Smooth muscle cell of the brain vasculature (primary cell): ENCODE data around the gene PRDM15.

ENCODE experiments used
- DNase-seq: peaks from one replicate; pipeline ENCODE4 v3.0.0-alpha.2; 2012; ENCODE audit warnings: low read depth, low spot score

PRDM15 gene

DNA sequence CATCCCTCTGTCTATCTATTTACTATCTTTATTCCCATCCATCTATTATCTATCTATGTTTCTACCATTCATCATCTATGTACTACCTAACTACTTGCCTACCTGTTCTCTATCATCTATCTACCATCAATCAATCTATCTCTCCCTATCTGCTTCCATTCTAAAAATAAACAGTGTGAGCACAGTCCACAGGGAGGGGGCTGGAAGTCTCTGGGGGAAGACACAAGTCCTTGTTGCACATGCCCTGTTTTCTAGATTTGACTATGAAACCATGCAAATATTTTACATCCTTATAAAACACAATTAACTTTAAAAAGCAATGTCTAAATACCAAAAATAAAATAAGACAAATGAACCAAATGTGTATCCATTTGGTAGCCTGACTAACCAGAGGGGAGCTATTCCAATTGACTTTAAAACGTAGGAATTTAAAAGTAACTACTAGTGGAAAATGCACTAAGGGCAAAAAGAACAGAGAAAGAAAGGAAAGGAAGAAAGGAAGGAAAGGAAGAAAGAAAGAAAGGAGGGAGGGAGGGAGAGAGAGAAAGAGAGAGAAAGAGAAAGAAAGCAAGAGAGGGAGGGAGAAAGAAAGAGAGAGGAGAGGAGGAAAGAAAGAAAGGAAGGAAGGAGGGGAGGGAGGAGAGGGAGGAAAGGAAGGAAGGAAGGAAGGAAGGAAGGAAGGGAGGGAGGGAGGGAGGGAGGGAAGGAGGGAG lies 98.7 kb downstream of the PRDM15 start:
- DNase-seq, result no peak

DNA sequence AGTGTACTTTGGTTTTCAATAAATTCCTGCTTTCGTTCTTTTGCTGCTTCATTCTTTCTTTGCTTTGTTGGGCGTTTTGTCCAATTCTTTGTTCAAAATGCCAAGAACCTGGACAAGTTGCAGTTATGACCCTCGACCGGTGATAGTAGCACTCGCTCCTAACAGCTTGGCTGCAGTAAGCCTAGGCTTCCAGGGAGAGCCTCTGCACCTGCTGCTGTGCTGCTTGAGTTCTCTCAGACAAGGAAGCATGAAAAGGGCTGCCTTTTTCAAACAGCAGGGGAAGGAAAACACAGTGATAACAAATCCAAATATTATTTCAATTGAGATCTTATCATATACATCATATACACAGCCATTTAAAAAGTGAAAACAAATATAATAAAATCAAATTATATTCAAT lies 99.5 kb downstream of the PRDM15 start:
- DNase-seq, result no peak

DNA sequence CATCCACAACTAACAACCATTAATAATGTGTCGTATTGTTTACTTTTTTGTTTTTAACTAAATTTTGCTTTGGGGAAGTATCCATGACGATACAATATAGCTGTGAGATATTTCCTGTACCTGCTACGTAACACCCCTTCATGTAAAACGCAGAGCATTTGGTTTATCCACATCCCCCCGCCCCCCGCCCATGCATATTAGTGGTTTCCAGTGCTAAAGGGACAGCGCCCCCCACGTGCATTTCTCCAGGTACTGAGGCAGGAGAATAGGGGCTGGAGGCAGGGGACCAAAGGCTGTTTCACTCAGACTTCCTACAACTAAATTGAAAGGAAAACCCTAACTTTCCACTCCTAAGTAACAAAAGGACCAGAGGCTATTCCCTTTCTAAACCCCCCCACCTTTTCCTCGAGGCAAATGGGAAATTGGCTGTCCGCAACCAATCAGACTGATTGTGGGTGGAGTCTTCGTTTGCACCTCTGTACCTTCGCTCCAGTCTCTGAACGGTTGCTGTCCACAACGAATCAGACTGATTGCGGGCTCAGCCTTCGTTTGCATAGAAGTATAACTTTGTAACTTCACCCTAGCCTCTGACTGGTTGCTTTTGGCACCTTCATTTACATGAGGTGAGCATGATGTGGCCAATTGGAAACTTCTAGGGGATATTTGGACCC lies 100.1 kb downstream of the PRDM15 start:
- DNase-seq, result no peak

DNA sequence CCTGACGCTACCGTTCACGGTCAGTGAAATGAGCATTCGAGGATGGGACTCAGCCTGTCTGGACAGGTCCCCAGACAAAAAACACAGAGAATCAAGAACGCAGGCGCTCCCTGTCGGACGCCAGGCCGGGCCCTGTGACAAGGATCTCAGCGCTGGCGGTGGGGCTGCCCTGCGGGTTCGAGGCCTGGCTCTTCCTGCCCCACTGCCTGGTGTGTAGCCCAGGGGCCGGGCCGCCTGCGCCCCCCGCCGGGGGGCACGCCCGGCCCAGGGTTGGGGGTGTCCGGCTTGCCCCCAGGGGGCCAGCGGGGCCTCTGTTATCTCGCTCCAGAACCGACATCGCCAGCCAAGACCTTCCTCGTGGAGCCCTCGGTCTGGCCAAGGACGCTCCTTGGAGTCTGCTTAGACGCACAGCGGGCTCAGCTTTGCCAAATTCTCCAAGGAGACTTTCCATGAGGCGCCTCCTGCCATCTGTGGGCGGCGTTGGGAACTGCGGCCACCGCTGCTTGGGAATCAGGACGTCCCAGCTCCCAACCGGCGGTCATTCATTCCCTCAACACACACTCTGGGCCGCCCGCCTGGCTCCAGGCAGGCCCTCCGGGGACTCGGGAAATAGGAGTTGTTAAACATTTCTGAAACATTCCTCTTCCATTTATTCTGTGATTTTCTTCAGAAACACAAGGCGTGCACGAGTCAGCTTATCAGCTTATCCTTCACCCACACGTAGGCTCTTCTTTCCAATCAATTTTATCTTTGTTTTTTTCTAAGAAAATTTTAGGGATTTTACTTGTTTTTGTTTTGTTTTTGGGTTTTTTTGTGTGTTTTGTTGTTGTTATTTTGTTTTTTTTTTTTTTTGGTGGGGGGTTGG lies 101.0 kb downstream of the PRDM15 start:
- DNase-seq, result peak; percentile 65

DNA sequence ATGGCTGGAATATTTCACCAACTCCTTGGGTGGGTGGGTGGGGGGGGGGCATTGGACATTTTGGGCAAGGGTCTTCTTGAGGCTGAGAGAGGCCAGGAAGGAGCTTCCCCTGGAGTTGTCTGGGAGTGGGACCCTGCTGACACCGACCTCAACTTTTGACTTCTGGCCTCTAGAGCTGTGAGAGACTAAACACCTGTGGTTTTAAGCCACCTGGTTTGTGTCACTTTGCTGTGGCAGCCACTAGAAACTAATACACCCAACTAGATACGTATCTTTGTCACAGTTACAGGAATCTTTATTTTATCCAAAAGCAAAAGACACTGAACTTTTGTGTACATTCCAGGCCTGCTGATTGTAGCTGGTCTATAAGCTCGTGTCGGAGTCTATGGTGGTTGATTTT lies 102.4 kb downstream of the PRDM15 start:
- DNase-seq, result no peak

DNA sequence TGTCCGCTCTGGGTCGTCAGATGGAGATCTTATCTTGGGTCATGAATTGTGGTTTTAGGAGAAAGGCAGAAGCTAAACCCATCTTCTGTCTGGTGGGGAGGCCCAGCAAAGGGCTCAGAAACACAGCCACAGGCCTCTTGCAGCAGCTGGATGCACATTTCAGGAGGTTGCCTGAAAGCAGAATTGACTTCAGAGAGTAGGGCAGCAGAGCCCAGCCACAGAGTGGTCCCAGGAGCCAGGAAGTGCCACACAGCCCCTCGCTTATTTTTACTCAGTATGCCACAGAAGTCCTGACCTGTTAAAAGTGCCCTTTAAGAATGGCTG lies 104.0 kb downstream of the PRDM15 start:
- no peak for DNase-seq

DNA sequence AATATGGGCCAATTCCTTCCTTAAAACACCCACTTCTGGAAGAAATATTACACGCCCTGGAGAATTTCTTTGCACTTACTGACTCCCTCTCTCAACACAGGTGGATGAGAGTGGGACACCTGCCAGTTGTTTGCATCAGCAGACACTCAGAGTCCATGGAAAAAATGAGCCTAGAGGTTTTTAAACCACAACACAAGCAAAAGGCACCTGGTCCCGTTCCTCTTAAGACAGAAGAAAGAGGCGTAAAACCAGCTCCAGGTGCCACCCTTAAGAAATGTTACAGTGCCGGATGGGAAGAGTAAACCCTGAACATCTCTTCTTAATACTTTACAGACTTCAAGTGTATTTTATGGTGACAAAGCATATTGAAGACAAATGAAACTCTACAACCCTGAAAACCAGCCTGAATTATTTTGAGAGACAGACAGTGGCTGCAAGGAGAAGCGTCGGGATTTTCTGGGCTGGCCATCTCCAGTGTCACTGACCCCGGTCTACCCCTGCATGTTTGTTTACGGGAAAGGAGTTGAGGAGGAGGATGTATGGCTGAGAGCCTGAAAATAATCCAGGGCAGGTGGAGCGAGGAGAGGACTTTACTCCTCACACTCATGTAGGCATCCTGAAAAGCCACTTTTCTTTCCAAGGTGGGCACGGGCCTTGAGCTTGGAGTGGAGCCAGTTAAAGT lies 104.5 kb downstream of the PRDM15 start:
- DNase-seq, result no peak

DNA sequence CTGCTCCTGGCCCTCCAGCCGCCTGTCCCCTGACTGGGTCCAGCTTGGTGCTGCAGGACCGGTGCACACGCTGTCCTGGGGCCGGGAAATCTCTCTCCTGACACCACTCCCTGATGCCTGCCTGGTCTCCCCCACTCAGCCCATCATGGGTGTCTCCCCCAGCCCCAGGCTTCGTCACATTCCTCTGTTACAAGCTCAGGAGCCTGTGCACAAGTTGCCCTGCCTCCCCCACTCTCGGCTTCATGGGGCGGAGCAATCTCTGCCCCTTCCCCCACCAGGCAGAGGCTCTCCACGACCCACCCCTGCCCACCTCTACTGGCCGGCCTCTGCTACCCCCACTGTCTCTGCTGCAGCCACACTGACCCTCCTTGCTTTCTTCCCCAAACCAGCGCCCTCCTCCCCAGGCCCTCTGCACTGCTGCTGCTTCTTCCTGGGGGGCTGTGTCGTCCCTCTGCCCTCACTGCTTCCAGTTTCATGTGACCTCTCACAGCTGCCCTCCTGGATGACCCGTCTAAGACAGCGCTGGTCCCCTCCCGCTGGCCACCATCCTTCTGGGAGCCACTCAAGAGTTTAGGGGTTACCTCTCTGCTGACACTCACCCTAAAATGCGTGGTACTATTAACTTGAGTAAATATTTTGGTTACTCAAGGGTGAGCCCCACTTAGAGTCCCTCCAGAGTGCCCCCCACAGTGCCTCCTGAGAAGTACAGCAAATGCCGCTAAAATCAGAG lies 106.6 kb downstream of the PRDM15 start:
- no peak for DNase-seq

DNA sequence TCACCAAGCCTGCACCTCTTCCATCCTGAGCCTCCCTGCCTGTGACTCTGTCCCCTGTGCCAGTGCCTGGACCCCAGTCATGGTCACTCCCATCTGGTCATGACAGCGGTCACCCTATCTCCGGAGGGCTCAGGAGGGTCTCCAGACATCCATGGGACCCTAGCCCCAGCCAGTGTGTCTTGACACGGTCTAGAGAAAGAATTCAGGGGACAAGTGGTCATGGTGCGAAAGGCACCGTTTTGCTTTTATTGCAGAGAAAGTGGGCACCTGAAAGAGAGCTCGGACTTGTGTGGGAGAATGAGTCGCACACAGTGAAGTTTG lies 107.6 kb downstream of the PRDM15 start:
- no peak for DNase-seq

DNA sequence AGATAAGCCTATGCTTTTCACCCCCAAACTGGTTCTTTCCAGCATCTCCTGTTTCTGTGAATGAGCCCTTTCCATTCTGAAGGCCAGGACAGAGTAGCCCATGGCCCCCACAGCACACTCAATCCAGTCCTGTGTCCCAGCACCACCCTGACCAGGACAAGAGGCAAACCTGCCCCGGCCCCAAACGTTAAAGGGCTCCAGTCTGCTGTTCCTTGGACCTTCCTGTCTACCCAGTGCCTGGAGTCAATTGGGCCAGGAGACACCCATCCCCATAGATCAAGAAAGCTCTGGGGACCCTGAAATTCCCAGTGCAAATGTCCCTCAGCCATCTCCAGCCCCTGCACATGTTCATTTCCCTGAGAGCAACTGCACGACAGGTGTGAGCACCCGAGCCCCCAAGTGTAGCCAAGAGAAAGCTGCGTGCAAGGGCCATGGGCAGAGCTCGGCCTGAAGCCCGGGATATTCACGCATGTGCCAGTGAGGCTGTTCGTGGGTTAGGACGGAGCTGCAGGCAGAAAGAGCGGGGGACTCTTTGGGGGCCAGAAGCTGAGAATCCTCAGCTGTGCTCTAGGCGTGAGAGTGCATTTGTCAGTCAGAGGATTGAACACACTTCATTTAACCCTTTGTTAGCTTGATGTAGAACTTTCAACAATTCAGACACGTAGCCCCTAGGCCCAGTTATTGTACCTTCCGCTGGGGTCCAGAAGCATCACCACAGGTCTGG lies 108.1 kb downstream of the PRDM15 start:
- no peak for DNase-seq

DNA sequence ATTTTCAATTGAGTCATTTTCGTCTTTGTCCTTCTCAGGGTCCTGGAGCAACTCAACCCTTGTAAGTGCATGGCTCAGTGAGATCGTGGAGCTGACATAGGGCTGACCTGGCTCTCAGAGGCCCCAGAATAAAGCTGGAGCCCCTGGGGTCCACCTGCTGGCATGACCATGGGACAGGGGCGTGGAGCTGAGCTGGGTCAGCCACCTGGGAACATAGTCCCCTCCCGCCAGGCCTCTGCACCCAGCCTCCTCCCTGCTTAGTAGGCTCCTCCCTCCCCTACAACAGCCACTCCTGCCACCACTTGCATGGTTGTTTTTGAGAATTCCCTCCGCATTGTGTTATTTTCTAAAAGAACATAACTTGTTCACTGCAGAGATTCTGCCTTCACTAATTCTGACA lies 109.2 kb downstream of the PRDM15 start:
- no peak for DNase-seq

DNA sequence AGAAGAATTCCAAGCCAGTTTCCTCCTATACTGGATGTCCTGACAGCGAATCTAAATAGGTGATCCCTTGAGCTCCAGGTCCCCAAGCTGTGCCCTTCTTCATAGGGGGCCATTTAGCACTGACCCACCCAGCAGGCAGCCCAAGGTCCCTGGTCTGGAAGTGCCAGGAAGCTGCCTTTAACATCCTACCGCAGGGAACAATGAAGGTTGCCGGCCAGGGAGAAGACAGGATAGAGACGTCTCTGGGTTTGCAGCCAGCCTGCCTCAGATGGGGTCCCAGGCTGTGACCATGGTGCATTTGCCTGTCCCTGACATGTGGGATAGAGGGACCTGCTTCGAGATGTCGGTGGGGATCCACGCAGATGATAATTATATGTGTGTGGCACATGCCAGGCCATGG lies 109.6 kb downstream of the PRDM15 start:
- DNase-seq, result no peak

DNA sequence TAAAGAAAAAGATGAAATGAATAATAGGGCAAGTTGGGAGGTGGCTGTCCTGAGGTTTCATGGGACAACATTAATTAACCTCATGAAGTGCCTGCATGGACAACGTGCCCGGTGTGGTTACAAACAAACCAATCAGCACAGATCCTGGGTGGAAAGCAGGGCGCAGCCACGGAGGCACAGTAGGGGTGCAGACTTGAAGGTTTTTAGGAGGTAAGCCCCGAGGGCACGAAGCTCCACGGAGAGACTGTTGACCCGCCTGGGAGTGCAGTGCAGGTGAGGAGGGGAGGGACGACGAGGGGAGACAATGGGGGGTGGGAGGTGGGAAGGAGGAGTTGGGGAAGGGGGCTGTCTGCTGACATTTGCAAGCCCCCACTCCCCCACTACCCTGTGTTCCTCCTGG lies 110.0 kb downstream of the PRDM15 start:
- DNase-seq, result no peak

DNA sequence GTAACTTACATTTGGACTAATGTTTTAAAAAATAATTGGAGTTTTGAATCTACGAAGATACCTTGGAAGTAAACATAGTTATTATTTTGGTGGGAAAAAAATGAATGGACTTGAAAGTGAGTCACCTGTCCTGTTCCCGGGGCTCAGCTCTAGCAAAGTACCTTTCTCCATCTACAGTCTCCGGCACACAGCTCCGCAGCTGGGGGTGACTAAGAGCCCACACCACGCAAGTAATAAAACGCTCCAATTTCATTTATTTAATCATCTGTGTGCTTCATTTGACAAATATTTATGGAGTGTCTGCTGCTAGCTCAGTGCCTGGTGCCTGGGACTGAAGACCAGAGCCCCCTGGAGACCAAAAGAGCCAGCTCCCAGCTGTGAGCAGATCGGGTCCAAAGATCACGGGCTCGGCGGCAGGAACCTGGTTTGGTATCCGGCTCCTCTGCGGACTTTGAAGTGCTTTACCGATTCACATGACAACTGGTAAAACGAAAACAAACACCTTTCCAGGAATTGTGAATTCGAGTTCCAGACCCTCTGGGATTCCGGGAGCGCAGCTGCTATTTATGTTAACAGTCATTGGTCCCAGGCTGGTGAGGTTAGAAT lies 110.6 kb downstream of the PRDM15 start:
- no peak for DNase-seq

DNA sequence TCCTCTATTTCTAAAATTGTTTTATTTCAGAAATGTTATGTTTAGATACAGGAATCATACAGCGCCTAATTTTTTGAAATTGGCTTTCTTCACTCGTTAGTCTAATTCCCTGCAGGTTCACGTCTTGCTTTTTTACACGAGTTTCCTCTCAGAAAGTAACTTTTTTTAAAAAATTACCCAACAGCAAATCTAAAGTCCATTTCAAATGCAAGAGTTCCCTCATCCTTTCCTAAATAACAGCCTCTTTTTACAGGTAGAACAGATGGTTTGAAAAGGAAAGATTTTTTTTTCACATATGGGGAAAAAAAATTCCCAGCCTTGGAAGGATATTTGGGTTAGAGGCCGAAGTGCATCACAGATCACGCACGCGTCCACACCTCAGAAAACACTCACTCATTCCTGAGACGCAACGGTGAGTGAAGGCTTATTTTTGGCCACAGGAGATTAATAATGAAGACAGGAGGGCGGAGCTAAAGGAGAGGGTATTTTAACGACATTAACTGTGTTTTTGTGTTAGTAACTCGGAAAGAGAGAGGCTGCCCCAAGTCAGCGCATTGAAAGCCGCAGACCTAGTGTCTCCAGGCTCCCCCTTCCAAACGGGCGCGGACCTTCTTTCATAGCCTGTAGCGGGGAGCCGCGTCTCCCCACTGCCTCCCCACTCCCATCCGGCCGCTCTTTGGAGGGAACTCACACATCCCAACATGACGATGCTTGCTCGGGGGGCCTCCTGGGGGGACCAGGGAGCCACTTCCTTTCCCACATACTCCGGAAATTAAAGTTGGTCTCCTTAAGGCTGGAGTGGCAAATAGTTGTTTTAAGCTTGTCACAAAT lies 111.3 kb downstream of the PRDM15 start:
- DNase-seq, result no peak

DNA sequence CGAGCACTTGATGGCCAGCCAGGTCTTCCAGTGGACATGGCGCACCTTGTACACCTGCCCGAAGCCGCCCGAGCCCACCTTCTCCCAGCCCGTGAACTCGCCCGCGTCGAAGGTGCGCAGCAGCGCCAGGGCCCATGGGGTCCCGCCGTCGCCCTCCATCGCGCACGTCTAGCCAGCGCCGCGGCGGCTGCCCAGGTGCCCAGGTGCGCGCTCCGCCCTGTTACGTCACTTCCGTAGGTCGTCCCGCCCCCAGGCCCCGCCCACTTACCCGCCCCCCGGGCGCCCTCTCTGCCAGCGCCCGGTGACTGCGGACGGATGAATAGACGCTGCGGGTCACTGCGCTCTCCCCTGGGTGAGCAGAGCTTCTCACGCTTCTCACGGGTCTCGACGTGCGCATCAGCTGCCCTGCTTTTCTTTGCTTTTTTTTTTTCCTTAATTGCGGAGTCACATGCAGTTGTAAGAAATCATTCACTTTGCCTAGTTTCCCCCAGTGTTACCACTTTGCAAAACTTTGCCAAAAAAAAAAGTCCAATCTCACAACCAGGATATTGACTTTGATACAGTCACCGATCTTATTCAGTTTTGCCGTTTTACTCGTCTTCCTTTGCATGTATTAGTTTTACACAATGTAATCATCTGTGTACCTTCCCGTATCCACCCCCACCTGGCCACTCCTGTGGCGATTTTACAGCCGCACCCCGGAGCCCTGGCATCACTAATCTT lies 112.1 kb downstream of the PRDM15 start, which contains the start of gene RIPK4:
RIPK4 (minus strand) TSS at position 170 of the 723 bp plus-strand sequence; CDS start at position 159, 11 bp downstream.
- no peak for DNase-seq

DNA sequence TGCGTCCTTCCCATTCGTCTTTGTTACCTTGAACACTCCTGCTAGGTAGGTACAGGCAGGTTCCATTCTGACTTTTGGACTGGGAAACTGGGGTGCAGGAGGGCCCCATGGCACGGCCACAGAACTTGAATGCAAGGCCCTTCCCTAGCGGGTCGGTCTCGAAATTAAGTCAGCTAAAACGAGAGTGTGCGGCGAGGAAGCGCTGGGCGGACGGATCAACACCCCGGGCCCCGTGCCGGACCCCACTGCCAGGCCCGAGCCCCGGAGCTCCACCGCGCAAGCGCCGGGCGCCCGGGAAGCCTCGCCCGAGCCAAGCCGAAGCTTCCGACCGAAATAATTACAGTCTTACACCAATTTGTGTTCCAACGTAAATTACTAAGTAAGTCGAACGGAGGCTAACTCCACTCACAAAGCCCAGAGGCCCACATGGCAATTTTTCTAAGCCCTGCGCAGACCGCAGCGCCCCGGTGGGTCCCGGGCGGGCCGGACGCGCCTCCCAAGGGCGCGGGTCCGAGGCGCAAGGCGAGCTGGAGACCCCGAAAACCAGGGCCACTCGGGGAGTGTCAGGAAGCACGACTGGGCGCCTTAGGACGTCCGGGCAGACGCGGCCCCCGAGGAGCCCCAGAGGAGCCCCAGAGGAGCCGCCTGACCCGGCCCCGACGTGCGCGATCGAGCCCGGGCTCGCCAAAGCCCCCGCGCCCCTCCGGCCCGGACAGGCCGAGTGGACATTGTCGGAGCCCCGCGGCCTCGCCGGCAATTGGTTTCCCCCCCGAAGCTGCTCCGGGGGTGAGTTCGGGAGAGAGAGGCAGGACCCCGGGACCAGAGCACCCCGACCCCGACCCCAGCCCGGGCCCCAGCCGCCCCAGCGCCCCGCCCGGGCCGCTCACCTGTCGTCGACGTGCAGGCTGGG lies 112.9 kb downstream of the PRDM15 start:
- DNase-seq, result no peak

DNA sequence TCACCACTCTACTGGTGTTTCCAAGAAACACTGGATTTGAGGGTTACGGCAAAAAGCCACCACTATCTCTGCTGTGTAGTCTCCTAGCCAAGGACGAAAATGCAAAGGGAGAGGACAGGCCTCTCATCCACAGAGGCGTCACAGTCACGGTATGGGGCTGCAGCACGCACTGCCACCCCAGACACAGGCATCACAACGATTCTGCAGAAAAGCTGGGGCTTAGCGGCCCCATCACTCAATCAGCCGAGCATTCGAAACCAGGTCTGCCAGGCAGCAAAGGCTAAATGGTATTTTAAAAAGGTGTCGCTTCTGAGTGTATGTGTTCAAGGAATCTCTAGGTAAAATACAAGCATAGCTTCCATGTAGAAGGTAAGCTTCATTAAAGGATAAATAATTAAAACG lies 113.7 kb downstream of the PRDM15 start:
- DNase-seq, result no peak
